Ascending aorta (tissue), 2 donors: Measurements from ENCODE around the gene F2RL3. TPM values are rescaled to one million over a fixed set of nuclear protein-coding genes. Genes with fewer than 3 reads are reported as not detected.

ENCODE experiments used
- DNase-seq, 2 donors: peaks; one replicate each; pipeline ENCODE4 v3.0.0-alpha.2; 2019; ENCODE audit warnings: low spot score in 2 of 2
- H3K27ac ChIP-seq, 2 donors: fragments of 200-600 bp; sonication (generic); one replicate each; pipeline ENCODE4 v1.5.1; 2016 to 2017; ENCODE audit warnings: mild to moderate bottlenecking in 1 of 2
- H3K27me3 ChIP-seq: fragments of 200-600 bp; sonication (generic); one replicate; pipeline ENCODE4 v1.5.1; 2017
- H3K36me3 ChIP-seq, 2 donors: fragments of 200-600 bp; sonication (generic); one replicate each; pipeline ENCODE4 v1.5.1; 2016
- H3K4me1 ChIP-seq, 2 donors: fragments of 200-600 bp; sonication (generic); one replicate each; pipeline ENCODE4 v1.5.1; 2016 to 2017; ENCODE audit warnings: mild to moderate bottlenecking in 1 of 2
- H3K4me3 ChIP-seq, 2 donors: fragments of 200-600 bp; sonication (generic); one replicate each; pipeline ENCODE4 v1.5.1; 2016 to 2017; ENCODE audit warnings: mild to moderate bottlenecking in 1 of 2
- H3K9me3 ChIP-seq, 2 donors: fragments of 200-600 bp; sonication (generic); one replicate each; pipeline ENCODE4 v1.5.1; 2016
- CTCF ChIP-seq, 3 experiments: fragments of 200-600 bp in 2 of 3; fragments of 450-650 bp in 1 of 3; sonication (generic) in 2 of 3; IDR thresholded peaks; one replicate each; pipeline ENCODE4 v1.5.1; 2016 to 2019; ENCODE audit warnings: antibody characterized with exemption in 3 of 3, mild to moderate bottlenecking in 1 of 3, moderate library complexity in 1 of 3
- intact Hi-C: fragments of 100-400 bp; cut with DNase I; formaldehyde crosslinking; loops from one replicate; pipeline ENCODE4 v1.15.1; 2023
- total RNA-seq: library from RNA; depleted of rRNA; stranded (reverse); fragments of >200 nt; gene quantifications from one replicate; pipeline ENCODE4 v1.1.0, GENCODE V29; 2016

The F2RL3 gene
- total RNA-seq, 1 donor from 2014 or later = 7.6 TPM

GRCh38 chr19:16850133-16850532, 38.7 kb upstream of the F2RL3 start:
- TF ChIP-seq CTCF (IDR thresholded peaks at IDR 0.05) = no peak
- Histone ChIP-seq H3K36me3 (peaks cover 87 to 99% of the 10 kb centered on the region in 2 donors), H3K27ac (no peak overlapping the region), H3K4me3 (no peak overlapping the region), H3K9me3 (no peaks in the 10 kb centered on the region), H3K27me3 (no peaks in the 10 kb centered on the region), H3K4me1 (no peaks in the 10 kb centered on the region)
- intact Hi-C loops = no loop called here
- no peak for DNase-seq

DNA sequence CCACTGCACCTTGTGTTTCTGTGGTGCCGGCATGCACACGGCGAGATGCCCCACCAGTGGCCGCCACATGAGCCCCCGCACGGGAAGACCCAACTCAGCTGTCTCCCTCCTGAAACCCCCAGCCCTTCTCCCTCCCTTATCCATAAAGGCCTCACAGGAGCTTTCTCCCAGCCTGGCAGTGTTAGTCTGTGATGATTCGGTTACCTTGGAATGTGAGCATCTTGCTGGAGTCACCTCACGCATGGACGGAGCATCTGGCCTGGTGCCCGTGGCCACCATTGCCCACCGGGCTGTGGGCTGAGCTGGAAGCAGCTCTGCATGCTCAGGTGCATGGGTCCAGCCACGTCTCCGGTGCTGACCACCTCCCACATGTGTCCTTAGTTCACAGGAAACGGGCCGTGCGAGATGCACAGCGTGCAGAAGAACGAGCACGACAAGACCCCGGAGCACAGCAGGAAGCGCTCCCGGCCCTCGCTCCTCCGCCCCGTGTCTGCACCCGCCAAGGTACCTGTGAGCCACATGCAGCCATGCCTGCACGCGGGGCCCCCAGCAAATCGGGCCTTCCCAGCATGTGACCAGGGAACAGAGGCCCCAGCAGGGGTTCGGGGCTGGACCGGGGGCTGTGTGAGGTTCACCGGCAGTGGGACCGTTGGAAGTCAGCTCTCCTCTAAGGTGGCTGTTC, 37.6 kb upstream of the F2RL3 start:
- peaks cover 87 to 99% of the 10 kb centered on the region in 2 donors for H3K36me3 ChIP-seq
- intact Hi-C loops = no loop called here
- no peak for TF ChIP-seq CTCF (IDR thresholded peaks at IDR 0.05)

GRCh38 chr19:16853066-16853465, 35.7 kb upstream of the F2RL3 start:
- Histone ChIP-seq H3K4me3 (no peak overlapping the region), H3K36me3 (peaks cover 70 to 92% of the 10 kb centered on the region in 2 donors), H3K27me3 (no peaks in the 10 kb centered on the region), H3K4me1 (no peaks in the 10 kb centered on the region), H3K27ac (no peak overlapping the region), H3K9me3 (no peaks in the 10 kb centered on the region)
- no peak for TF ChIP-seq CTCF (IDR thresholded peaks at IDR 0.05)
- intact Hi-C loops = no loop called here
- no peak for DNase-seq

More for the DNA sequence above, 37.6 kb upstream of the F2RL3 start:
- Histone ChIP-seq H3K27me3 (no peaks in the 10 kb centered on the region), H3K9me3 (no peaks in the 10 kb centered on the region), H3K27ac (no peak overlapping the region), H3K4me1 (no peaks in the 10 kb centered on the region), H3K4me3 (no peak overlapping the region)
- DNase-seq = no peak

DNA sequence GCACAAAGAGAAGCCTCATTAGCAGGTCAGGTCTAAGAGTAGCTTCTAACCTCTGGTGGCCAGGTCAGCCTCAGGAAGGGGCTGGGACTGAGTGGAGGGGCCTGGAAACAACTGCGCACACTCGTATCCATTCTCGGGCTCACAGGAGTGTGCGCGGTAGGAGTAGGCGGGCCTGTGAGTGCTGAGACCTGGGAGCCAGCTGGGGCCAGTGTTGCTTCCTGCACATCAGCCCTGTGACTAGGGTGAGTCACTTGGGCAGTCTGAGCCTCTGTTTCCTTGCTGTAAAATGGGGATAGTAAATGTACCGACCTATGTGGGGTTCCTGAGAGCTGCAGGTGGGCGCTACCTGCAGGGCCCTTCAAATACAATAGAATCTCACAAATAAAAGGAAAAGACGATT, 32.7 kb upstream of the F2RL3 start:
- intact Hi-C loops = no loop called here
- Histone ChIP-seq H3K36me3 (peaks cover 49 to 87% of the 10 kb centered on the region in 2 donors), H3K27me3 (no peaks in the 10 kb centered on the region), H3K9me3 (no peaks in the 10 kb centered on the region), H3K4me1 (no peaks in the 10 kb centered on the region), H3K27ac (no peak overlapping the region), H3K4me3 (no peak overlapping the region)
- no peak for DNase-seq
- no peak for TF ChIP-seq CTCF (IDR thresholded peaks at IDR 0.05)

- Histone ChIP-seq H3K27me3 (no peaks in the 10 kb centered on the region), H3K36me3 (peaks cover 36 to 83% of the 10 kb centered on the region in 2 donors), H3K4me1 (no peaks in the 10 kb centered on the region), H3K9me3 (no peaks in the 10 kb centered on the region), H3K4me3 (no peak overlapping the region), H3K27ac (no peak overlapping the region)
- intact Hi-C loops = no loop called here
- DNase-seq = no peak
- TF ChIP-seq CTCF (IDR thresholded peaks at IDR 0.05) = no peak
Measured at GRCh38 chr19:16859626-16860025, 29.2 kb upstream of the F2RL3 start.
